Nephron (organoid): ENCODE measurements around the gene ASIC2.

ENCODE experiments used
- H3K27ac Mint-ChIP-seq, 3 experiments: 2 replicates each; pipeline ENCODE4 v1.8.0; 2020; ENCODE audit warnings: mixed read lengths in 3 of 3, mild to moderate bottlenecking in 2 of 3, moderate library complexity in 1 of 3
- H3K27me3 Mint-ChIP-seq: 2 replicates; pipeline ENCODE4 v1.8.0; 2021; ENCODE audit warnings: low read depth, mild to moderate bottlenecking, moderate library complexity, mixed read lengths
- H3K36me3 Mint-ChIP-seq: 2 replicates; pipeline ENCODE4 v1.8.0; 2020; ENCODE audit warnings: low read depth, mixed read lengths
- H3K4me1 Mint-ChIP-seq: 2 replicates; pipeline ENCODE4 v1.8.0; 2020; ENCODE audit warnings: mixed read lengths
- H3K4me3 Mint-ChIP-seq, 3 experiments: 2 replicates each; pipeline ENCODE4 v1.8.0; 2020; ENCODE audit warnings: mild to moderate bottlenecking in 3 of 3, mixed read lengths in 3 of 3, moderate library complexity in 2 of 3
- H3K9me3 Mint-ChIP-seq: 2 replicates; pipeline ENCODE4 v1.8.0; 2020; ENCODE audit warnings: mixed read lengths
- TF ChIP-seq, protein P1 (sequence below), 3 experiments: fragments of 200-600 bp; sonication (generic); IDR thresholded peaks; one replicate each; pipeline ENCODE4 v1.5.0; 2021; ENCODE audit warnings: antibody characterized with exemption in 3 of 3; ENCODE audit not compliant: unreplicated experiment in 3 of 3

The ASIC2 gene

GRCh38 chr17:33086878-33087277 is 206.2 kb downstream of the ASIC2 start:
- TF ChIP-seq, protein P1, sequence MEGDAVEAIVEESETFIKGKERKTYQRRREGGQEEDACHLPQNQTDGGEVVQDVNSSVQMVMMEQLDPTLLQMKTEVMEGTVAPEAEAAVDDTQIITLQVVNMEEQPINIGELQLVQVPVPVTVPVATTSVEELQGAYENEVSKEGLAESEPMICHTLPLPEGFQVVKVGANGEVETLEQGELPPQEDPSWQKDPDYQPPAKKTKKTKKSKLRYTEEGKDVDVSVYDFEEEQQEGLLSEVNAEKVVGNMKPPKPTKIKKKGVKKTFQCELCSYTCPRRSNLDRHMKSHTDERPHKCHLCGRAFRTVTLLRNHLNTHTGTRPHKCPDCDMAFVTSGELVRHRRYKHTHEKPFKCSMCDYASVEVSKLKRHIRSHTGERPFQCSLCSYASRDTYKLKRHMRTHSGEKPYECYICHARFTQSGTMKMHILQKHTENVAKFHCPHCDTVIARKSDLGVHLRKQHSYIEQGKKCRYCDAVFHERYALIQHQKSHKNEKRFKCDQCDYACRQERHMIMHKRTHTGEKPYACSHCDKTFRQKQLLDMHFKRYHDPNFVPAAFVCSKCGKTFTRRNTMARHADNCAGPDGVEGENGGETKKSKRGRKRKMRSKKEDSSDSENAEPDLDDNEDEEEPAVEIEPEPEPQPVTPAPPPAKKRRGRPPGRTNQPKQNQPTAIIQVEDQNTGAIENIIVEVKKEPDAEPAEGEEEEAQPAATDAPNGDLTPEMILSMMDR (IDR thresholded peaks at IDR 0.05; ENCODE audit: unreplicated experiment in 3 of 3) = no peak
- Mint-ChIP-seq H3K36me3 (no peaks in the 10 kb centered on the region), H3K27ac (no peak overlapping the region), H3K27me3 (peaks cover 32% of the 10 kb centered on the region), H3K9me3 (no peaks in the 10 kb centered on the region), H3K4me3 (no peak overlapping the region), H3K4me1 (peaks cover 18% of the 10 kb centered on the region)

GRCh38 chr17:33086041-33086440 is 207.1 kb downstream of the ASIC2 start:
- no peaks in the 10 kb centered on the region for H3K36me3 Mint-ChIP-seq
- H3K9me3 Mint-ChIP-seq = no peaks in the 10 kb centered on the region
- no peak overlapping the region for H3K27ac Mint-ChIP-seq
- peaks cover 13% of the 10 kb centered on the region for H3K4me1 Mint-ChIP-seq
- no peak overlapping the region for H3K4me3 Mint-ChIP-seq
- TF ChIP-seq, protein P1 (IDR thresholded peaks at IDR 0.05; ENCODE audit: unreplicated experiment in 3 of 3) = no peak
- H3K27me3 Mint-ChIP-seq = peaks cover 31% of the 10 kb centered on the region

- no peak overlapping the region for H3K27ac Mint-ChIP-seq
- TF ChIP-seq, protein P1 (IDR thresholded peaks at IDR 0.05; ENCODE audit: unreplicated experiment in 3 of 3) = no peak
- H3K36me3 Mint-ChIP-seq = no peaks in the 10 kb centered on the region
- peaks cover 24% of the 10 kb centered on the region for H3K27me3 Mint-ChIP-seq
- H3K9me3 Mint-ChIP-seq = no peaks in the 10 kb centered on the region
- no peak overlapping the region for H3K4me3 Mint-ChIP-seq
- peaks cover 11% of the 10 kb centered on the region for H3K4me1 Mint-ChIP-seq
Observed at GRCh38 chr17:33085256-33085655, 207.8 kb downstream of the ASIC2 start.

- TF ChIP-seq, protein P1 (IDR thresholded peaks at IDR 0.05; ENCODE audit: unreplicated experiment in 3 of 3) = no peak
- Mint-ChIP-seq H3K4me1 (peaks cover 11% of the 10 kb centered on the region), H3K36me3 (no peaks in the 10 kb centered on the region), H3K27ac (no peak overlapping the region), H3K4me3 (no peak overlapping the region), H3K9me3 (no peaks in the 10 kb centered on the region), H3K27me3 (peaks cover 19% of the 10 kb centered on the region)
Observed at GRCh38 chr17:33084755-33085154, 208.3 kb downstream of the ASIC2 start.

DNA sequence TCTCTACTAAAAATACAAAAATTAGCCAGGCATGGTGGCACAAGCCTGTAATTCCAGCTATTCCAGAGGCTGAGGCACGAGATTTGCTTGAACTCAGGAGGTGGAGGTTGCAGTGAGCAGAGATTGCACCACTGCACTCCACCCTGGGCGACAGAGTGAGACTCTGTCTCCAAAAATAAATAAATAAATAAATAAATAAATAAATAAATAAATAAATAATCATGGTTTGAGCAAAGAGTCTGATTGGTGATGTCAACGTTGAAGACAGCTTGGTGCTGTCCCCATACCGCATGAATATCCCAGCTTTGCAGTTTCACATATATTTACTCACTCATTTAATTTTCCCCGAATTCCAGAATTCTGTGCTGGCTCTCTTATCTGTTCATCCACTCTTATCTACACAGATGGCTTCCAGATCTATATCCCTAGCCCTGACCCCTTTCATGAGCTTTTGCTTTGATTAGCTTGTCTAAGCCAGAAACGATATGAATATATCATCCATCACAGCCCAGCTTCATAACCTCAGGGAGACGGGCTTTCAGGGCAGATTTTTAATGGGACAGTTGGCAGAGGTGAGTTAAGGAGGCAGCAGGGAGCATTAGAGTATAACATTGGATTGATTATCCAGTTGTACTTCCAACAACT is 210.4 kb downstream of the ASIC2 start:
- TF ChIP-seq, protein P1 (IDR thresholded peaks at IDR 0.05; ENCODE audit: unreplicated experiment in 3 of 3) = no peak
- Mint-ChIP-seq H3K27ac (no peak overlapping the region), H3K9me3 (no peaks in the 10 kb centered on the region), H3K4me1 (peaks cover 10% of the 10 kb centered on the region), H3K4me3 (no peak overlapping the region), H3K36me3 (no peaks in the 10 kb centered on the region), H3K27me3 (peaks cover 5% of the 10 kb centered on the region)

DNA sequence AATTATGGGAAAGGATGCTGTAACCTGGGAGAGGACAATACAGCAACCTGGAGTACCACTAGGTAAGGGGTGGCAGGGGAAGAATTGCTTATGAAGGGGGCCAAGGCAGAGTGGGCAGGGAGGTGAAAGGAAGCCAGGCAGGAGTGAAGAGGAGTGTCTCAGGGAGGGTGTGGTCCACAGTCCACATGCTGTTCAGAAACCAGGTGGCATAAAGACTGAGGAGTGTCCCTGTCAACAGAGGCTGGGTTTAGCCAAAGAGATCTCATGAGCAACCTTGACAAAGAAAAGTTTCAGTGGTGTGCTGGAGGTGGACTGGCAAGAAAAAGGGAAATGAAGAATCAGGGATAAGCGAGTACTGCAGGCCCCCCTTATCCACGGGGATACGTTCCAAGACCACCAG is 213.0 kb downstream of the ASIC2 start:
- Mint-ChIP-seq H3K4me1 (peaks cover 5% of the 10 kb centered on the region), H3K27ac (no peak overlapping the region), H3K4me3 (no peak overlapping the region), H3K27me3 (peaks cover 8% of the 10 kb centered on the region), H3K36me3 (no peaks in the 10 kb centered on the region), H3K9me3 (no peaks in the 10 kb centered on the region)
- TF ChIP-seq, protein P1 (IDR thresholded peaks at IDR 0.05; ENCODE audit: unreplicated experiment in 3 of 3) = no peak
